Measurements from ENCODE around the gene ANKRD17.
"Not testable (repeated sequence)": the region's sequence is repeated elsewhere in the genome, so short reads cannot be mapped to it uniquely, and the experiment has no call there.

ANKRD17 gene

GRCh38 chr4:73244945-73245601 lies 13.5 kb downstream of the ANKRD17 start:
- no peak for DNase-seq

GRCh38 chr4:73237044-73237443 lies 21.6 kb downstream of the ANKRD17 start:
- DNase-seq = no peak

GRCh38 chr4:73236151-73236550 lies 22.4 kb downstream of the ANKRD17 start:
- DNase-seq = no peak

GRCh38 chr4:73234712-73235111 lies 23.9 kb downstream of the ANKRD17 start:
- DNase-seq = no peak

GRCh38 chr4:73231518-73232487 lies 26.8 kb downstream of the ANKRD17 start:
- no peak for DNase-seq

- no peak for DNase-seq
Observed at GRCh38 chr4:73230865-73231517, 27.6 kb downstream of the ANKRD17 start.

- DNase-seq = not testable (repeated sequence)
Observed at GRCh38 chr4:73228800-73229199, 29.8 kb downstream of the ANKRD17 start.

- DNase-seq = no peak
Observed at GRCh38 chr4:73224886-73225285, 33.7 kb downstream of the ANKRD17 start.

- no peak for DNase-seq
Observed at GRCh38 chr4:73223258-73223650, 35.3 kb downstream of the ANKRD17 start.

- DNase-seq = peak; percentile 90
Observed at GRCh38 chr4:73222466-73223257, 35.9 kb downstream of the ANKRD17 start.

- no peak for DNase-seq
Observed at GRCh38 chr4:73221734-73222133, 36.9 kb downstream of the ANKRD17 start.

- DNase-seq = no peak
Observed at GRCh38 chr4:73220815-73221214, 37.8 kb downstream of the ANKRD17 start.

- DNase-seq = peak; percentile 40
Observed at GRCh38 chr4:73213916-73214653, 44.5 kb downstream of the ANKRD17 start.

GRCh38 chr4:73212982-73213730 lies 45.4 kb downstream of the ANKRD17 start:
- DNase-seq = no peak

- no peak for DNase-seq
Observed at GRCh38 chr4:73211968-73212367, 46.6 kb downstream of the ANKRD17 start.

GRCh38 chr4:73208376-73208775 lies 50.2 kb downstream of the ANKRD17 start:
- DNase-seq = peak; percentile 66

GRCh38 chr4:73206236-73206635 lies 52.4 kb downstream of the ANKRD17 start:
- DNase-seq = no peak

GRCh38 chr4:73205482-73205881 lies 53.1 kb downstream of the ANKRD17 start:
- DNase-seq = no peak

GRCh38 chr4:73203976-73204375 lies 54.6 kb downstream of the ANKRD17 start:
- not testable (repeated sequence) for DNase-seq

GRCh38 chr4:73197220-73197619 lies 61.4 kb downstream of the ANKRD17 start:
- DNase-seq = no peak

- no peak for DNase-seq
Observed at GRCh38 chr4:73194064-73194463, 64.5 kb downstream of the ANKRD17 start.
